HG02642 (cell line): ENCODE results near the gene HTR3B.

Experiments
- ATAC-seq: cut with Tn5 transposase; IDR thresholded peaks from one replicate; pipeline ENCODE4 v1.9.1; 2021; ENCODE audit warnings: mild to moderate bottlenecking; ENCODE audit not compliant: unreplicated experiment, poor library complexity

HTR3B gene

DNA sequence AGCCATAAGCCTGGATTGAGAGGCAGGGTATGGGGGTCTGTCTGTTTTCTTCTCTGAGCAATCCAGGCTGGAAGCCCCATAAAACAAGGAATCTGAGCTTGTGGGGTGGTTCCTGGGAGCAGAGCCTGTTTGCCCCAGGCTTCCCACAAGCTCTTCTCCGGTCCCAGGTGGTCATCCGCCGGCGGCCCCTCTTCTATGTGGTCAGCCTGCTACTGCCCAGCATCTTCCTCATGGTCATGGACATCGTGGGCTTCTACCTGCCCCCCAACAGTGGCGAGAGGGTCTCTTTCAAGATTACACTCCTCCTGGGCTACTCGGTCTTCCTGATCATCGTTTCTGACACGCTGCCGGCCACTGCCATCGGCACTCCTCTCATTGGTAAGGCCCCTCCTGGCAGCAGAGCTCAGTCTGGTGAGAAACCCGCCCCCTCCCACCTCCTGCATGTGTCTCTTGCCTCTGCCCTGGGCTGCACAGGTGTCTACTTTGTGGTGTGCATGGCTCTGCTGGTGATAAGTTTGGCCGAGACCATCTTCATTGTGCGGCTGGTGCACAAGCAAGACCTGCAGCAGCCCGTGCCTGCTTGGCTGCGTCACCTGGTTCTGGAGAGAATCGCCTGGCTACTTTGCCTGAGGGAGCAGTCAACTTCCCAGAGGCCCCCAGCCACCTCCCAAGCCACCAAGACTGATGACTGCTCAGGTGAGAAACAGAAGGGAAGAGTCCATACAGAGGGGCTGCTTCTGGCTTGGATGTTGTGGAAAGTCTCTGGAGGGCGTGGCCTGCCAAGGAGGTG, 82.0 kb downstream of the HTR3B start:
- no peak for ATAC-seq

GRCh38 chr11:113989381-113989780, 84.8 kb downstream of the HTR3B start:
- no peak for ATAC-seq

DNA sequence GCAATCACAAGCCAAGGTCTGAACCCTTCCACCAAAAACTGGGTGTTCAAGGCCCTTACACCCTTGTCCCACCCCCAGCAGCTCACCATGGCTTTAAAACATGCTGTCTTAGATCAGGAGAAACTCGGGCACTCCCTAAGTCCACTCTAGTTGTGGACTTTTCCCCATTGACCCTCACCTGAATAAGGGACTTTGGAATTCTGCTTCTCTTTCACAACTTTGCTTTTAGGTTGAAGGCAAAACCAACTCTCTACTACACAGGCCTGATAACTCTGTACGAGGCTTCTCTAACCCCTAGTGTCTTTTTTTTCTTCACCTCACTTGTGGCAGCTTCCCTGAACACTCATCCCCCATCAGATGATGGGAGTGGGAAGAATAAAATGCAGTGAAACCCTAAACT, 85.3 kb downstream of the HTR3B start:
- no peak for ATAC-seq

GRCh38 chr11:113991170-113991569, 86.6 kb downstream of the HTR3B start:
- no peak for ATAC-seq

DNA sequence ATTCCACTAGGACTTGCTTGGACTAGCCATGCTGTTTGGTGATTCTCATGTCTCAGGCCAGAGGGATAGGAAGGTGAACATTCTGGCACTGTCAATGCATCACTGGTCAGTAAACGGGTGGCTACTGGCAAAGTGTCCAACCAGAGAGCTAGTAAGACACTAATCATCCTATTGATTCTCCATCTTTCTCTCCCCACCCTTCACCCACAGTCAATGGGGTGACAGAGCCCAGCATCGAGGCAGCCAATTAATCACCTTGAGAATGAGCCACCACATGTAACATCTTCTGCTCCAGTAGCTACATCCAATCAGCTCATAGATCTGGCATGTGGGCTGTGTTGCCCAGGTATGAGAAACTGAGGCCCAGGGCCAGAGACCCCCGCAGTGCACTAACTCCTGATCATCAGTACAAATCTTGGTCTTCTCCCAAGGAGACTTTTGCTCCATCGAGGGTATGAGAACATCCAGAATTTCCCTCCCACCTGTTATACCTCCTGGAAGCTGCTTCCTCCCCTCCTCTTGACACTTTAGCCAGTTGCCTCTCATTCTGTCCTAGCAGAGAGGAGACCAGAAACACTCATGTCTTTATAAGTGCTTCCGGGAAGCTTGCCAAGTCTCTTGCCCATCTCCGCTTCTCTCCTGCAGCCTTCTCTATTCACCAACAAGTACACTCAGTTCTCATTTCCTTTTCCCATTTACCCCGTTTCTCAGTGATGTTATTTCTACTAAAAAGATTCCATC, 87.3 kb downstream of the HTR3B start:
- no peak for ATAC-seq

- ATAC-seq = no peak
Measured at GRCh38 chr11:113992459-113993110, 88.0 kb downstream of the HTR3B start.

- no peak for ATAC-seq
Measured at GRCh38 chr11:113994077-113994954, 89.7 kb downstream of the HTR3B start.
